TTC549 (cell line): ENCODE measurements around the gene S100A2.

Source experiments
- FAIRE-seq: peaks from 2 replicates; lab custom pipeline; 2012; peaks lifted over from hg19 to GRCh38; lab: Jason Lieb, UNC

Gene S100A2

GRCh38 chr1:153565529-153566374 lies at the start of gene S100A2:
Gene S100A2 (minus strand): TSS chr1:153565844. CDS start chr1:153563877, 1,967 bp downstream.
- FAIRE-seq = no peak

GRCh38 chr1:153615406-153615805 lies 49.8 kb upstream of the S100A2 start:
- FAIRE-seq = no peak

GRCh38 chr1:153614906-153615305 lies 49.3 kb upstream of the S100A2 start:
- FAIRE-seq = no peak

GRCh38 chr1:153614189-153614900 lies 48.7 kb upstream of the S100A2 start:
- FAIRE-seq = no peak

GRCh38 chr1:153613406-153613805 lies 47.8 kb upstream of the S100A2 start:
- no peak for FAIRE-seq

- no peak for FAIRE-seq
These were observed 47.2 kb upstream of the S100A2 start, which contains the start of gene S100A16 for GRCh38 chr1:153612755-153613331. Gene S100A16 (minus strand): TSS chr1:153613137. CDS start chr1:153608151, 4,986 bp downstream.

GRCh38 chr1:153612111-153612754 lies 46.6 kb upstream of the S100A2 start:
- no peak for FAIRE-seq

- no peak for FAIRE-seq
These were observed 45.7 kb upstream of the S100A2 start for GRCh38 chr1:153611356-153611755.

GRCh38 chr1:153610811-153611301 lies 45.2 kb upstream of the S100A2 start:
- FAIRE-seq = no peak

GRCh38 chr1:153610334-153610733 lies 44.7 kb upstream of the S100A2 start:
- FAIRE-seq = no peak

- FAIRE-seq = no peak
These were observed 43.9 kb upstream of the S100A2 start for GRCh38 chr1:153609585-153609907.

- FAIRE-seq = no peak
These were observed 43.3 kb upstream of the S100A2 start for GRCh38 chr1:153608742-153609584.

GRCh38 chr1:153608089-153608682 lies 42.5 kb upstream of the S100A2 start:
- no peak for FAIRE-seq

GRCh38 chr1:153607381-153607780 lies 41.7 kb upstream of the S100A2 start:
- no peak for FAIRE-seq

GRCh38 chr1:153606194-153606593 lies 40.5 kb upstream of the S100A2 start:
- no peak for FAIRE-seq

- no peak for FAIRE-seq
These were observed 37.1 kb upstream of the S100A2 start for GRCh38 chr1:153602749-153603148.

GRCh38 chr1:153599847-153600246 lies 34.2 kb upstream of the S100A2 start:
- FAIRE-seq = no peak

- no peak for FAIRE-seq
These were observed 32.9 kb upstream of the S100A2 start for GRCh38 chr1:153598309-153599172.

- FAIRE-seq = no peak
These were observed 31.6 kb upstream of the S100A2 start for GRCh38 chr1:153597206-153597605.

GRCh38 chr1:153592748-153593147 lies 27.1 kb upstream of the S100A2 start:
- FAIRE-seq = no peak
